T-helper 1 cell treated with Interleukin-12 subunit alpha and Interleukin-12 subunit beta and Interleukin-4 antibody, amounts not matched to agents 30 ng/mL and 1 ng/mL, for 36 hours (primary cell): Measurements from ENCODE around the gene RPN2. TPM values are rescaled to one million over a fixed set of nuclear protein-coding genes. Genes with fewer than 3 reads are reported as not detected.

Experiments
- intact Hi-C: fragments of 100-400 bp; cut with micrococcal nuclease; formaldehyde crosslinking; loops from one replicate; pipeline ENCODE4 v1.15.1; 2024
- total RNA-seq: library from RNA; stranded (reverse); gene quantifications from 2 replicates; pipeline ENCODE4 v1.2.3, GENCODE V29; 2022

Gene RPN2
- total RNA-seq, 1 donor from 2014 or later, result 237 TPM

- intact Hi-C loops, result no loop called here
Observed at GRCh38 chr20:37262505-37262904, 83.4 kb downstream of the RPN2 start.

- intact Hi-C loops, result no loop called here
Observed at GRCh38 chr20:37263686-37264085, 84.6 kb downstream of the RPN2 start.

- intact Hi-C loops, result no loop called here
Observed at GRCh38 chr20:37265152-37265551, 86.0 kb downstream of the RPN2 start.

- intact Hi-C loops, result no loop called here
Observed at GRCh38 chr20:37266940-37267666, 88.0 kb downstream of the RPN2 start.

- intact Hi-C loops, result no loop called here
Observed at GRCh38 chr20:37267667-37268313, 88.7 kb downstream of the RPN2 start.

GRCh38 chr20:37270576-37271420 lies 91.7 kb downstream of the RPN2 start:
- intact Hi-C loops, result no loop called here

GRCh38 chr20:37271421-37271768 lies 92.3 kb downstream of the RPN2 start:
- intact Hi-C loops, result no loop called here

GRCh38 chr20:37273988-37274387 lies 94.9 kb downstream of the RPN2 start:
- intact Hi-C loops, result no loop called here

- intact Hi-C loops, result no loop called here
Observed at GRCh38 chr20:37274851-37275524, 95.9 kb downstream of the RPN2 start.

GRCh38 chr20:37276494-37277252 lies 97.5 kb downstream of the RPN2 start:
- intact Hi-C loops, result no loop called here

- intact Hi-C loops, result no loop called here
Observed at GRCh38 chr20:37277253-37277593, 98.1 kb downstream of the RPN2 start.

GRCh38 chr20:37278966-37279590 lies 99.9 kb downstream of the RPN2 start:
- intact Hi-C loops, result no loop called here

GRCh38 chr20:37279820-37280219 lies 100.7 kb downstream of the RPN2 start:
- intact Hi-C loops, result no loop called here

GRCh38 chr20:37280403-37280802 lies 101.3 kb downstream of the RPN2 start:
- intact Hi-C loops, result no loop called here

GRCh38 chr20:37282556-37282955 lies 103.4 kb downstream of the RPN2 start:
- intact Hi-C loops, result no loop called here

GRCh38 chr20:37283530-37284195 lies 104.5 kb downstream of the RPN2 start:
- intact Hi-C loops, result no loop called here

- intact Hi-C loops, result no loop called here
Observed at GRCh38 chr20:37284691-37285161, 105.6 kb downstream of the RPN2 start.

GRCh38 chr20:37285664-37286374 lies 106.7 kb downstream of the RPN2 start:
- intact Hi-C loops, result no loop called here

- intact Hi-C loops, result loop anchor here (2.0 kb wide), 2 partner anchors 57 to 745 kb away; partner anchors contain the start of genes RPRD1B and TTI1
Observed at GRCh38 chr20:37288091-37288490, 109.0 kb downstream of the RPN2 start.
